ENCODE measurements around the gene QPCTL. TPM values are rescaled to one million over a fixed set of nuclear protein-coding genes. Genes with fewer than 3 reads are reported as not detected.
A peak's percentile ranks its signal among the peaks of the same experiment; 100 is the strongest.

The QPCTL gene
- total RNA-seq, 4 donors from 2014 or later: 0.80 to 1.4 (median 0.97) TPM

DNA sequence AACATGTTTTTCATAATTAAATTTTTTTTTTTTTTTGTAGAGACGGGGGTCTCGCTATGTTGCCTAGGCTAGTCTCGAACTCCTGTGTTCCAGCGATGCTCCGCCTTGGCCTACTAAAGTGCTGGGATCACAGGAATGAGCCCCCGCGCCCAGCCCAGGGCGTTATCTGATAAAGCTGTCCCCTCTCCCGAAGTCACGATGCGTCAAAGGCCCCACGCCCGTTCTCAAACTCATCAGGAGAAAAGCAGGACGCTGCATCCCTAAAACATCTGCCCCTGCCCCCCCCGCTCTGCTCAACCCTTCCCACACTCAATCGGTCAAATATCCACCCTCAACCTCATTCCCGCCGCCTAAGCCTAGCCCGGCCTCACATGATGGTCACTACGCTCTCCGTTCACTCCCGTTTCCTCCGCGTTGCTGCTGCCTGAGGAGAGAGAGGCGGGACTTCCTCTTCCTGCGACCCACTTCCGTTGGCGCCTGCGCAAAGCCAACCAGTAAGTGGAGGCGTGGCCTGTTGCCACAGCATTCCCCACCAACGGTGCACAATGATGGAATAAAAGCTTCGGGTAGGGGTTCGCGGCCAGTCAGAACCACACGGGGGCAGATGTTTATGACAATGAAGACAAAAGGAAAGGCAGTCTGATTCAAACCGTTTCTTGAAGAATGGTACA is 815 bp upstream of the QPCTL start, which contains the start of gene SNRPD2:
SNRPD2 (minus strand) TSS at position 438 of the 671 bp plus-strand sequence; CDS start at position 373, 65 bp downstream.
- H3K9me3 ChIP-seq: no peaks in the 10 kb centered on the region
- ATAC-seq (peak; percentile 84 to 85), DNase-seq (peak; percentile 86 to 92)
- no peaks in the 10 kb centered on the region for H3K27me3 ChIP-seq
- in situ Hi-C loops (cut with MboI; ENCODE audit: low sequenced_read_pairs in 4 of 4) (no loop called here), intact Hi-C loops (cut with DNase I; ENCODE audit: low total_unique reads) (loop anchor here (1.0 kb wide), 3 partner anchors 10 to 78 kb away; partner anchors contain the start of gene SIX5)
- H3K4me3 ChIP-seq: peak within 1 kb of the TSS; percentile 77 to 97 (median 86)
- TF ChIP-seq CTCF (IDR thresholded peaks at IDR 0.05 in 4 of 5, conservative IDR thresholded peaks at IDR 0.05 in 1 of 5): no peak
- TF ChIP-seq POLR2A (IDR thresholded peaks at IDR 0.05): peak; percentile 82 to 89
- H3K36me3 ChIP-seq: peaks cover 0 to 30% of the 10 kb centered on the region in 2 donors
- H3K27ac ChIP-seq: peak within 1 kb of the TSS; percentile 90 to 96 (median 94)
- peaks cover 8 to 16% of the 10 kb centered on the region in 2 donors for H3K4me1 ChIP-seq

DNA sequence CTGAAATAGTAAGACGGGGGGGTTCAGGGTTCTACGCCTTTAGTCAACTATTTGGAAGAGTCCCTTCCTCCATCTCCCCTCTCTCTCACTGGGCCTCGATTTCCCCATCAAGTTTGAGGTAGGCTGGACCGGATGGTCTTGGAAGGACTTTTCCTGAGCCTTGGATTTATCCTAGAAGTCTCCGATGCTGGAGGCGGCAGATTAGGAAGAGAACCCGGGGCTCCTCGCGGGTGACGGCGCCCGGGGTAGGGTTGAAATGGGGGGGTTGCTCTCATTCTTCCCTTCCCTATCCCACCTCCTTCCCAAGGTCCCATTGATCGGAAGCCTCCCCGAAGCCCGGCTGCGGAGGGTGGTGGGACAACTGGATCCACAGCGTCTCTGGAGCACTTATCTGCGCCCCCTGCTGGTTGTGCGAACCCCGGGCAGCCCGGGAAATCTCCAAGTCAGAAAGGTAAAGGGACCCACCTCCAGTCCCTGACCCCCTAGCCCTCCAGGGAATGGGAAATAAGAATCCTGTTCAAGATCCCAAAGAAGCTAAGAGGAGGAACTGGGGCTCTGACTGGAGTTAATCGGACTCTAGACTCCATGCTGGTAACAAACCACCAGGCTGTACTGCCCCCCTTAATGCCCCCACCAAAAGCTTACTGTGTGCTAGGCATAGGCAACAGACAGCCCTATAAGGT is 781 bp downstream of the QPCTL start:
- Histone ChIP-seq H3K4me1 (peaks cover 8 to 16% of the 10 kb centered on the region in 2 donors), H3K36me3 (peaks cover 0 to 15% of the 10 kb centered on the region in 2 donors), H3K27me3 (no peaks in the 10 kb centered on the region), H3K27ac (peak overlapping the region; percentile 90 to 96 (median 94)), H3K4me3 (peak overlapping the region; percentile 77 to 97 (median 86)), H3K9me3 (no peaks in the 10 kb centered on the region)
- peak in 1 of 2 donors; percentile 66 for DNase-seq
- in situ Hi-C loops (cut with MboI; ENCODE audit: low sequenced_read_pairs in 4 of 4): no loop called here
- no peak for ATAC-seq
- intact Hi-C loops (cut with DNase I; ENCODE audit: low total_unique reads): loop anchor here (1.0 kb wide), 1 partner anchor 37 kb away; the partner anchor contains the start of gene FBXO46
- no peak for TF ChIP-seq POLR2A (IDR thresholded peaks at IDR 0.05)
- TF ChIP-seq CTCF (IDR thresholded peaks at IDR 0.05 in 4 of 5, conservative IDR thresholded peaks at IDR 0.05 in 1 of 5): peak; percentile 75 to 93 (median 86)

DNA sequence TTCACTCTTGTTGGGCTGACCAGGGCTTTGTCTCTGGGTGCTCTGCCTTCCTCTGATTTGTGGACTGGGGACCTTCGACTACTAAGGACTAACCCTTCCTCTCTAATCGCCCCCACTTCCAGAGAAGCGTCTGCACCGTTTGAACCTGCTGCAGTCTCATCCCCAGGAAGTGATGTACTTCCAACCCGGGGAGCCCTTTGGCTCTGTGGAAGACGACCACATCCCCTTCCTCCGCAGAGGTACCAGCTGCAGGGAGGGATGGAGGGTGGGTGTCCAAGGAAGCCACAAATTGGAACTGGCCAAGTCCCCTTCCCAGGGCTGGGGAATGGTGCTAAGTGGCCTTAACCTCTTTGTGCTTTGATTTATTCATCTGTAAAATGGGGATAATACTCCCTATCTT is 9.2 kb downstream of the QPCTL start:
- TF ChIP-seq POLR2A (IDR thresholded peaks at IDR 0.05) (no peak), CTCF (IDR thresholded peaks at IDR 0.05 in 4 of 5, conservative IDR thresholded peaks at IDR 0.05 in 1 of 5) (no peak)
- Histone ChIP-seq H3K36me3 (peaks cover 0 to 8% of the 10 kb centered on the region in 2 donors), H3K27ac (no peak overlapping the region), H3K4me1 (peaks cover under 1 to 1% of the 10 kb centered on the region in 2 donors), H3K4me3 (no peak overlapping the region), H3K27me3 (no peaks in the 10 kb centered on the region), H3K9me3 (no peaks in the 10 kb centered on the region)
- in situ Hi-C loops (cut with MboI; ENCODE audit: low sequenced_read_pairs in 4 of 4) (no loop called here), intact Hi-C loops (cut with DNase I; ENCODE audit: low total_unique reads) (no loop called here)
- ATAC-seq: no peak
- DNase-seq: no peak

DNA sequence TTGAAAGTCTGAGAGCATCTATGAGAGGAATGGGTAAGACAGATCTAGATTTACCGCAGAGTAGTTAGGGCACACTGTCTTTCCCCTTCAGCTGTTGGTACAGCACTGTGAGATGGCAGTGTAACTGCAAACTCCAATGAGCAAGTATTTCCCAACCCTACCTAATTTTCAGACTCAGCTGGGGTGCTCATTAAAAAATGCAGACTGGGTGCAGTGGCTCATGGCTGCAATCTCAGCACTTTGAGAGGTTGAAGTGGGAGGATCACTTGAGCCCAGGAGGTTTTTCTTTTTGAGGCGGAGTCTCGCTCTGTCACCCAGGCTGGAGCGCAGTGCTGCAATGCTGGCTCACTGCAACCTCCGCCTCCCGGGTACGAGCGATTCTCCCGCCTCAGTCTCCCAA is 12.6 kb downstream of the QPCTL start:
- TF ChIP-seq CTCF (IDR thresholded peaks at IDR 0.05 in 4 of 5, conservative IDR thresholded peaks at IDR 0.05 in 1 of 5) (no peak), POLR2A (IDR thresholded peaks at IDR 0.05) (no peak)

More for the DNA sequence above, 12.6 kb downstream of the QPCTL start:
- Histone ChIP-seq H3K4me1 (peaks cover 5 to 9% of the 10 kb centered on the region in 2 donors), H3K4me3 (no peak overlapping the region), H3K36me3 (peaks cover 0 to 7% of the 10 kb centered on the region in 2 donors), H3K27ac (no peak overlapping the region), H3K9me3 (no peaks in the 10 kb centered on the region), H3K27me3 (no peaks in the 10 kb centered on the region)
- intact Hi-C loops (cut with DNase I; ENCODE audit: low total_unique reads) (no loop called here), in situ Hi-C loops (cut with MboI; ENCODE audit: low sequenced_read_pairs in 4 of 4) (no loop called here)
- no peak for DNase-seq
- no peak for ATAC-seq
